NCI-H526 treated with DMSO at 0.1 percent for 48 hours (cell line): ENCODE results near the gene IGF2R.
"Not testable (repeated sequence)": the region's sequence is repeated elsewhere in the genome, so short reads cannot be mapped to it uniquely, and the experiment has no call there.

ENCODE experiments used
- DNase-seq: peaks from one replicate; lab custom pipeline; 2025; lab: John Stamatoyannopoulos, UW

IGF2R gene

GRCh38 chr6:160077526-160077925 is 108.6 kb downstream of the IGF2R start:
- no peak for DNase-seq

DNA sequence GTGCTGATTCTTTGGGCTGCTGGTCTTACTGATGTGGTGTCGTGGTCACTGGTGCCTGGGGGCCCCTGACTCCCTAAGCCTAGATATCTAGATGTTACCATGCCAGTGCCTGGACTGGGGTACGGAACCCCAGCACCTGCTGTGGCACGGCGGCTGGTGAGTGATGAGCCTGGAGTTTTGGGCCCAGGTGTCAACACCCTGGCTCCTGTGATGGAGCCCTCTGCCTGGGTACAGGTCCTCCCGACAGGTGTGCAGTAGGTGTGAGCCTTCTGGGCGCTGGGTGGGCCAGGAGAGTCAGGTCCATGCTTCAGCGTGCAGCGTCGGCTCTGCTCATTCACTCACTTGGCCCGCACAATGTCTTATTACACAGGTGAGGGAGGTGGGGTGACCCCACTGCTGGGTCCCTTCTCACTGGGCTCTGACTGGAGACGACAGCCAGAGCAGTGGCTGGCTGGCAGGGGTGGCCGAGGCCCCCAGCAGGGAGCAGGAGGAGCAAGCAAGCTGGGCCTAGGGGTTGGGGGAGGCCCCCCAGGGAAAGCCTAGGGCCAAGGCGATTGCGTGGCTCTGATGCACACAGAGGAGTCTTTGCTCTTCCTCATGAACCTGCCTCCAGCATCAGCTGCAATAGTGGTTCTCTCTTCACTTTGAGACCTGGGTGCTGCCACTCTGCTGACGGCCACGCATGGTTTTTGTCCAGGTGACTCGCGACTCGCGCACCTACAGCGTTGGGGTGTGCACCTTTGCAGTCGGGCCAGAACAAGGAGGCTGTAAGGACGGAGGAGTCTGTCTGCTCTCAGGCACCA is 110.2 kb downstream of the IGF2R start:
- no peak for DNase-seq

DNA sequence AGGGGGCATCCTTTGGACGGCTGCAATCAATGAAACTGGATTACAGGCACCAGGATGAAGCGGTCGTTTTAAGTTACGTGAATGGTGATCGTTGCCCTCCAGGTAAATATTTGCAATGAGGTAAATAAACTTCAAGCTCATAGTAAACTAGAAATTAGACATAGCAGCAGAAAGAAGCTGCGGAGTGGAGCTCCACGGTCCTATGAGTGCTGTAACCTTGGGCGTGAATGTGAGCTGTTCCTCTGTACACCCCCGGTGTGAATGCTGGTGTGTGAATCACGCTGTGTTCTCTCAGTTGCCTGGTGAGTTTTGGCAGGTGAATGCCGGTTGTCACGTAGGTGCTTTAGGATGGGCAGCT is 110.8 kb downstream of the IGF2R start:
- no peak for DNase-seq

GRCh38 chr6:160080097-160080496 is 111.2 kb downstream of the IGF2R start:
- DNase-seq = no peak

GRCh38 chr6:160081398-160081797 is 112.5 kb downstream of the IGF2R start:
- no peak for DNase-seq

- DNase-seq = no peak
These were observed 113.7 kb downstream of the IGF2R start for GRCh38 chr6:160082627-160083026.

- DNase-seq = no peak
These were observed 115.4 kb downstream of the IGF2R start for GRCh38 chr6:160084198-160084776.

- DNase-seq = no peak
These were observed 116.3 kb downstream of the IGF2R start for GRCh38 chr6:160085226-160085625.

GRCh38 chr6:160085713-160086505 is 117.0 kb downstream of the IGF2R start:
- no peak for DNase-seq

- DNase-seq = no peak
These were observed 117.9 kb downstream of the IGF2R start for GRCh38 chr6:160086754-160087153.

DNA sequence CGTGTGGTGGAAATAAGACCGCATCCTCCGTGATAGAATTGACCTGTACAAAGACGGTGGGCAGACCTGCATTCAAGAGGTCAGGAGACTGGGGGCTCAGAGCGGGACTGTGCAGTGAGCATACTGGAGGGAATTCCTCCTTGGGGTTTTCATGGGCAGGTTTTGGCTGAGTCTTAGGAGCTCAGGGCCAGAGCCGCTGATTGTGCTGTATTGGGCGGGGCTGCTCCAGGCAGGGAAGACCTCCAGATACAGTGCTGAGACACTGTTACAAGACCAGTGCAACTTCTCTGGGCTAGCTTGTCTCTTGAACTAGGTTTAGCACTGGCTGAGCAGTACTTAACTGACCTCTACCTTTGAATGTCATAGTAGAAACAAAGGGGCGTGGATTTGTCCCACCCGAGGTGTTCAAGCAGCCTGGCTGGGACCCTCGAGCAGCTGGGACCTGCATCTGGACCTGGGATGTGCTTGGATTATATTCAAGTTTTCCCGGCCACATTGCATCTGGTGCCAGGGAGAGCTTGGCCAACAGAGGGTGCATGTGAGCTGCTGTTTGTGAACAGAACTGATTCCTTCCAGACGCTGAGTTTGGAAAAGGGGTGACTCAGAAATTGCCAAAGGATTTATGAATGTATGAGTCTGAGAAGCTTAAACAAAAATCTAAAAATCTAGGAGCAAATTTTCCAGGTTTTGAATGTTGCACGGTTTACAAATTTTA is 119.3 kb downstream of the IGF2R start:
- no peak for DNase-seq

GRCh38 chr6:160088784-160089533 is 120.1 kb downstream of the IGF2R start:
- no peak for DNase-seq

- no peak for DNase-seq
These were observed 120.6 kb downstream of the IGF2R start for GRCh38 chr6:160089534-160089897.

DNA sequence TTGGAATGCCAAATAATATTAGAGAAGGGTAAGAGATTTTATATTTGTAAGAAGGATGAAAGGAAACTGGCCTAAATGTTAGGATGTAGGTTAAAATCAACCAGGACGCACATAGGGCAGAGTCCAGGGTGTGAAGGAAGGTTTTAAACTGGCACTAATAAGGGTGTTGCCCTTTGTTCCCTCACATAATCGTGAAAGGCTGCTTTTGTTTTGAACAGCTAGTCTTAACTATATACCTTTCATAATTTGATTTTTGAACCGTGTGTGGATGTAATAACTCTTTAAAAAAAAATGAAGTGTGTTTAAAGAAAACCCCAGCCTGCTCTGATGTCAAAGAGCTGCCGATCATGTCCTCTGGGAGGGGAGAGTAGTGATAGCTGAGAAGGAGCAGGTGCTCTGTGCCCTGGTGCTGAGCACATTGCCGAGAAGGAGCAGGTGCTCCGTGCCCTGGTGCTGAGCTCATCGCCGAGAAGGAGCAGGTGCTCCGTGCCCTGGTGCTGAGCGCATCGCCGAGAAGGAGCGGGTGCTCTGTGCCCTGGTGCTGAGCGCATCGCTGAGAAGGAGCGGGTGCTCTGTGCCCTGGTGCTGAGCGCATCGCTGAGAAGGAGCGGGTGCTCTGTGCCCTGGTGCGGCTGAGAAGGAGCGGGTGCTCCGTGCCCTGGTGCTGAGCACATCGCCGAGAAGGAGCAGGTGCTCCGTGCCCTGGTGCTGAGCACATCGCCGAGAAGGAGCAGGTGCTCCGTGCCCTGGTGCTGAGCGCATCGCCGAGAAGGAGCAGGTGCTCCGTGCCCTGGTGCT is 121.8 kb downstream of the IGF2R start:
- not testable (repeated sequence) for DNase-seq

DNA sequence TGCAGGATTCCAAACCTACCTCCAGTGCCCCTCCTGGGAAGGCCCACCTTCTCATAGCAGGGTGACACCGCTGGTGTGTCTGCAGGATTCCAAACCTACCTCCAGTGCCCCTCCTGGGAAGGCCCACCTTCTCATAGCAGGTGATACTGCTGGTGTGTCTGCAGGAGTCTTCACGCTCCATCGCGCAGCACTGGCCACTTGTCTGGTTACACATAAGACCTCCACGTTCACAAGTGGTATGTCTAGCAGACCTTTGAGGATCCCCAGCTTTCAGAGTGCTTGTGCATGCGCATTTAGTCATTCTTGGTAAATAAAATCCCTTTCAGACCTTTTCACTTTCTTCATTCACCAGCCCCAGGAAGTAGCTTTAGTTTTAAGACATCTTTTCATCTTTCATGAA is 123.3 kb downstream of the IGF2R start:
- DNase-seq = not testable (repeated sequence)

DNA sequence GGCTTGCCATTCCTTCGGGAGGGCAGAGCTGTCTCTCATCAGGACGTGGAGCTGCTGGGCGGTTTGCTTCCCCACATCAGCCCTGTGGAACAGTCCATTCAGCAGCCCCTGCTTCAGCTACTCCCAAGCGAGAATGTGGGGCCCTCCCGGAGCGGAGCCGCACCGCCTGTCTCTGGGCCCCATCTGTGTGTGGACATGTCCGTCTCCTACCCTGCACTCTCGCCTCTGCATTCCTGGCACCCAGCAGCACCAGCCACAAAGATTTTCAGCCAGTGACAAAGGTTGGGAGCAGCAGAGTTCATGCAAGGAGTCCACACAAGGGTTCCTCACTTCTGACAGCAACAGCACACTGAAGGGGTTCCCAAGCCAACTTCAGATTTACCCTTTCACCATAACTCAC is 123.7 kb downstream of the IGF2R start:
- no peak for DNase-seq

DNA sequence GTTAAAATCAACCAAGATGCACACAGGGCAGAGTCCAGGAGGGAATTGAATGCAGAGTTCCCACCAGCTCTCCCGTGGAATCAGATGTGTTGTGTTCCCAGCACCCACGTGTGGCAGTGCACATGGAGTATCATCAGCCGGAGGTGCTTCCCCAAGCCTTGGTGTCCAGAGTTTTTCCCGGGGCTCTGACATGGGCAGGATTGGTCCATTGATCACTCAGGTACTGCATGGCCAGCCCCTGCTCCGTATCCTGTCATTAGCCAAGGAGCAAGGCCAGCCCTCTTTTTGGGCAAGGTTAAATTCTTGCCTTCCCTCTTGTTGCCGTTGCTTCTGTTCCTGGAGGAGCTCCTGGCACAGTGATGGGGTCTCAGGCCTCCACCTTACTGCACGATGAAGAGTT is 124.2 kb downstream of the IGF2R start:
- DNase-seq = no peak

DNA sequence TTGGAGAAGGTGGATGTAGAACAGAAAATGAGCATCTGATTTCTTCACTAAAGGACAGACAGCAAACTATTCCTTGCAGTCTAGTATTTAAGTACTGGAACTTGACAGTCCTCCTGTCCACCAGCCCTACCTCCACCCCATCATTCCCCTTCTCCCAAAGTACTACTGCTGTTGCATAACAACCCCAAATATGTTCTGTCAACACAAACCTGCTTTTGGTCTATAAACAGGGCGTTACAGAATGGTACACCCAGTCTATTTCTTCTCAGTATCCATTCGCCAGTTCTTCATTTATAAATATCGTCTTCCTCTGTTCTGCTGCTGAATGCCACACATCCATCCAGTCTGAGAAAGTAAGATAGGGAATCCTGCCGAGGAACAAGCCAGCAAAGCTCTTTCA is 125.1 kb downstream of the IGF2R start:
- DNase-seq = no peak

DNA sequence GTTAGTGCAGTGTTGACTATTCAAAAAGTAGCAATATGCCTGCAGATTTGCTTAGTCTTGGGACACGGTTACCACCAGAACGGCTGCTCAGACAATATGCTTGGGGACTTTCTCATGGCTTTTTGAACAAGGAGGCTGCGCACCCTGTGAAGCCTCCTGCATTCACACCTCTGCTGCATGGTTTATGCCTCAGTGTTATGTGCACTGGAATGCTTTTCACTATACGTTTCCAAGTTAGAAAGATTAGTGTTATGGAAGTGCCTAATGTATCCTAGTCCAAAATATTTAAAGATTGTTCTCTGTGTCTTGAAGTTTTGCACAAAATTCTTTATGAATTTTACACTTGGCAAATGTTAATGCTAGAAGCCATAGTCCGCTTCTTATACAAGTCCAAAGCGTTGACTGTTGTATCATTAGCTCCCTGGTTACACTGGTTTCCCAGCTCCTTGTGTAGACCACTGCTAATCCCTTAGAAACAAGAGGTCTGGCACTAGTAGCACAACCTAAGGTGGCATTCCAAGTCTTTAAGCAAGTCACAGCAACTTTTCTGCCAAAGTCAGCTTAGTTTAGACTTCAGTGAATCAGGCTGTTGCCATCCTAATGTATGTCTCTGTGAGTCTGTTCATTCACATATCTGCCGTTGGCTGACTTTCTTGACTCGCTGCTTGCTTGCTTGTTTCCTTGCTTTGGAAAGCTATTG is 126.4 kb downstream of the IGF2R start:
- DNase-seq = no peak
